CD4-positive, alpha-beta T cell (primary cell): ENCODE data around the gene PTPRT. TPM values are rescaled to one million over a fixed set of nuclear protein-coding genes. Genes with fewer than 3 reads are reported as not detected.

Experiments used
- ATAC-seq: fragments of 200-7000 bp; cut with Tn5 transposase; one replicate; pipeline ENCODE4 v1.10.0; 2022; ENCODE audit warnings: mild to moderate bottlenecking; ENCODE audit not compliant: poor library complexity
- CTCF ChIA-PET: fragments of 350-600 bp; sonication (Branson Sonifier 250); formaldehyde crosslinking; loops from one replicate; lab custom pipeline; 2021; ENCODE audit warnings: antibody characterized with exemption, inconsistent platforms; lab: Charles Lee
- POLR2A ChIA-PET: fragments of 350-600 bp; sonication (Branson Sonifier 250); formaldehyde crosslinking; loops from one replicate; lab custom pipeline; 2021; ENCODE audit warnings: antibody characterized with exemption, inconsistent platforms; lab: Charles Lee
- DNase-seq, 14 experiments: peaks; one replicate each; pipeline ENCODE4 v3.0.0-alpha.2; 2013 to 2020; ENCODE audit warnings: mixed read lengths in 2 of 14
- H3K27ac ChIP-seq, 2 donors: one replicate each; pipeline versions ENCODE4 v1.5.1 to v1.7.0; 2013; ENCODE audit warnings: low read length in 2 of 2, low read depth in 1 of 2, mild to moderate bottlenecking in 1 of 2
- H3K27me3 ChIP-seq, 2 experiments: 1 replicate in 1 of 2; 2 replicates in 1 of 2; pipeline versions ENCODE4 v1.6.1 to v1.7.0; 2013; ENCODE audit warnings: low read length in 2 of 2, control low read depth in 1 of 2, mild to moderate bottlenecking in 1 of 2, moderate library complexity in 1 of 2; ENCODE audit not compliant: insufficient read depth in 2 of 2, control insufficient read depth in 1 of 2
- H3K36me3 ChIP-seq: one replicate; pipeline ENCODE4 v1.6.1; 2013; ENCODE audit warnings: low read length, control low read depth; ENCODE audit not compliant: insufficient read depth
- H3K4me1 ChIP-seq: one replicate; pipeline ENCODE4 v1.6.1; 2013; ENCODE audit warnings: low read length, control low read depth; ENCODE audit not compliant: insufficient read depth
- H3K4me3 ChIP-seq: one replicate; pipeline ENCODE4 v1.5.1; 2013; ENCODE audit warnings: mild to moderate bottlenecking, low read length, moderate library complexity
- H3K9me3 ChIP-seq, 2 experiments: 1 replicate in 1 of 2; 2 replicates in 1 of 2; pipeline versions ENCODE4 v1.6.1 to v1.7.0; 2013; ENCODE audit warnings: low read length in 2 of 2, mild to moderate bottlenecking in 2 of 2, control low read depth in 1 of 2, moderate library complexity in 1 of 2; ENCODE audit not compliant: control insufficient read depth in 1 of 2, insufficient read depth in 1 of 2
- H3K27ac Mint-ChIP-seq: one replicate; pipeline ENCODE4 v1.8.0; 2020; ENCODE audit warnings: mixed read lengths
- H3K27me3 Mint-ChIP-seq: one replicate; pipeline ENCODE4 v1.8.0; 2021; ENCODE audit warnings: mixed read lengths
- H3K36me3 Mint-ChIP-seq: one replicate; pipeline ENCODE4 v1.8.0; 2021; ENCODE audit warnings: low read depth, mixed read lengths
- H3K4me1 Mint-ChIP-seq: one replicate; pipeline ENCODE4 v1.8.0; 2021; ENCODE audit warnings: low read depth, mixed read lengths
- H3K4me3 Mint-ChIP-seq: one replicate; pipeline ENCODE4 v1.8.0; 2020; ENCODE audit warnings: mild to moderate bottlenecking, mixed read lengths
- H3K9me3 Mint-ChIP-seq: one replicate; pipeline ENCODE4 v1.8.0; 2020; ENCODE audit warnings: mixed read lengths
- intact Hi-C, 2 experiments: fragments of 100-400 bp; cut with DNase I in 1 of 2; cut with micrococcal nuclease in 1 of 2; formaldehyde crosslinking; loops; one replicate each; pipeline versions ENCODE4 v1.15.1 to v1.9.0; 2023 to 2025; cut with DNase I, micrococcal nuclease
- total RNA-seq, 174 experiments: library from RNA in 2 of 174; stranded (reverse) in 2 of 174; gene quantifications; one replicate each; pipeline ENCODE4 v1.2.3 and lab custom pipeline; 2021 to 2026
- TF ChIP-seq, protein P1 (sequence below): fragments of 200-600 bp; IDR thresholded peaks from one replicate; pipeline ENCODE4 v1.8.0; 2022; ENCODE audit warnings: antibody characterized with exemption, mild to moderate bottlenecking

PTPRT gene
- total RNA-seq, 2 experiments from 2014 or later, result not detected

GRCh38 chr20:42379385-42379784 lies 810.3 kb downstream of the PTPRT start:
- Mint-ChIP-seq H3K36me3 (no peaks in the 10 kb centered on the region), H3K4me1 (no peaks in the 10 kb centered on the region), H3K27ac (no peak overlapping the region), H3K27me3 (no peaks in the 10 kb centered on the region), H3K9me3 (peaks cover 4% of the 10 kb centered on the region), H3K4me3 (no peak overlapping the region)
- H3K4me1 ChIP-seq, result no peaks in the 10 kb centered on the region
- no peaks in the 10 kb centered on the region for H3K36me3 ChIP-seq
- intact Hi-C loops, result no loop called here
- TF ChIP-seq, protein P1, sequence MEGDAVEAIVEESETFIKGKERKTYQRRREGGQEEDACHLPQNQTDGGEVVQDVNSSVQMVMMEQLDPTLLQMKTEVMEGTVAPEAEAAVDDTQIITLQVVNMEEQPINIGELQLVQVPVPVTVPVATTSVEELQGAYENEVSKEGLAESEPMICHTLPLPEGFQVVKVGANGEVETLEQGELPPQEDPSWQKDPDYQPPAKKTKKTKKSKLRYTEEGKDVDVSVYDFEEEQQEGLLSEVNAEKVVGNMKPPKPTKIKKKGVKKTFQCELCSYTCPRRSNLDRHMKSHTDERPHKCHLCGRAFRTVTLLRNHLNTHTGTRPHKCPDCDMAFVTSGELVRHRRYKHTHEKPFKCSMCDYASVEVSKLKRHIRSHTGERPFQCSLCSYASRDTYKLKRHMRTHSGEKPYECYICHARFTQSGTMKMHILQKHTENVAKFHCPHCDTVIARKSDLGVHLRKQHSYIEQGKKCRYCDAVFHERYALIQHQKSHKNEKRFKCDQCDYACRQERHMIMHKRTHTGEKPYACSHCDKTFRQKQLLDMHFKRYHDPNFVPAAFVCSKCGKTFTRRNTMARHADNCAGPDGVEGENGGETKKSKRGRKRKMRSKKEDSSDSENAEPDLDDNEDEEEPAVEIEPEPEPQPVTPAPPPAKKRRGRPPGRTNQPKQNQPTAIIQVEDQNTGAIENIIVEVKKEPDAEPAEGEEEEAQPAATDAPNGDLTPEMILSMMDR, result no peak
- H3K9me3 ChIP-seq, result peaks cover 0 to 6% of the 10 kb centered on the region in 2 experiments
- no peak overlapping the region for H3K27ac ChIP-seq
- ATAC-seq, result no peak
- CTCF ChIA-PET, result no interaction called here
- POLR2A ChIA-PET, result no interaction called here
- DNase-seq, result no peak
- no peaks in the 10 kb centered on the region for H3K27me3 ChIP-seq
- H3K4me3 ChIP-seq, result no peak overlapping the region

GRCh38 chr20:42378826-42379225 lies 810.9 kb downstream of the PTPRT start:
- ChIA-PET CTCF (no interaction called here), POLR2A (no interaction called here)
- Histone ChIP-seq H3K4me1 (no peaks in the 10 kb centered on the region), H3K36me3 (no peaks in the 10 kb centered on the region), H3K27me3 (no peaks in the 10 kb centered on the region), H3K9me3 (peaks cover 0 to 6% of the 10 kb centered on the region in 2 experiments), H3K27ac (no peak overlapping the region), H3K4me3 (no peak overlapping the region)
- no peak for ATAC-seq
- no peak overlapping the region for H3K27ac Mint-ChIP-seq
- TF ChIP-seq, protein P1, result no peak
- H3K9me3 Mint-ChIP-seq, result peaks cover 3% of the 10 kb centered on the region
- no peaks in the 10 kb centered on the region for H3K4me1 Mint-ChIP-seq
- no peak for DNase-seq
- H3K36me3 Mint-ChIP-seq, result no peaks in the 10 kb centered on the region
- H3K4me3 Mint-ChIP-seq, result no peak overlapping the region
- H3K27me3 Mint-ChIP-seq, result no peaks in the 10 kb centered on the region
- intact Hi-C loops, result no loop called here

GRCh38 chr20:42376131-42376530 lies 813.6 kb downstream of the PTPRT start:
- intact Hi-C loops, result no loop called here
- H3K4me3 Mint-ChIP-seq, result no peak overlapping the region
- no peaks in the 10 kb centered on the region for H3K4me1 ChIP-seq

More at GRCh38 chr20:42376131-42376530, 813.6 kb downstream of the PTPRT start:
- peaks cover 2% of the 10 kb centered on the region for H3K9me3 Mint-ChIP-seq
- Histone ChIP-seq H3K27me3 (no peaks in the 10 kb centered on the region), H3K9me3 (peaks cover 0 to 3% of the 10 kb centered on the region in 2 experiments), H3K4me3 (no peak overlapping the region), H3K27ac (no peak overlapping the region), H3K36me3 (no peaks in the 10 kb centered on the region)
- CTCF ChIA-PET, result no interaction called here
- DNase-seq (no peak), ATAC-seq (no peak)
- no peaks in the 10 kb centered on the region for H3K27me3 Mint-ChIP-seq
- H3K36me3 Mint-ChIP-seq, result no peaks in the 10 kb centered on the region
- no peak overlapping the region for H3K27ac Mint-ChIP-seq
- POLR2A ChIA-PET, result no interaction called here
- no peaks in the 10 kb centered on the region for H3K4me1 Mint-ChIP-seq
- TF ChIP-seq, protein P1, result no peak
